ENCODE data around the gene RXRA.

DNA sequence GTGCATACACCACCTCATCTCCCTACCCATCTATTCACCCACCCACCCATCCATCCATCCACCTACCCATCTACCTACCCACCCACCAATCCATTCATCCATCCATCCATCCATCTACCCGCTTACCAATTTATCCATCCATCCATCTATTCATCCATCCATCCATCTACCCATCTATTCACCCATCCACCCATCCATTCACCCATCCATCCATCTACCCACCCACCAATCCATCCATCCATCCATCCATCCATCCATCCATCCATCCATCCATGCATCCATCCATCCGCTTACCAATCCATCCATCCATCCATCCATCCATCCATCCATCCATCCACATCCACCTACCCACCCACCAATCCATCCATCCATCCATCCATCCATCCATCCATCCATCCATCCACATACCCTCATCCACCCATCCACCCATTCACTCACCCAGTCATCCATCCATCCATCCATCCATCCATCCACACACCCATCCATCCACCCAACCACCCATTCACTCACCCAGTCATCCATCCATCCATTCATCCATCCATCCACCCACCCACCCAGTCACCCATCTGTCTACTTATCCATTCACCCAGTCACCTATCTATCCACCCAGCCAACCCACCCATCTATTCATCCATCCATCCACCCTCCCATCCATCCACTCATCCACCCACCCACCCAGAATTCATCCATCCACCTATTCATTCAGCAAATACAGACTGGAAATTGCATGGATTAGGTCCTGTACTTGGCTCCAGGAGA, 125.6 kb downstream of the RXRA start:
- TF ChIP-seq, protein P1, sequence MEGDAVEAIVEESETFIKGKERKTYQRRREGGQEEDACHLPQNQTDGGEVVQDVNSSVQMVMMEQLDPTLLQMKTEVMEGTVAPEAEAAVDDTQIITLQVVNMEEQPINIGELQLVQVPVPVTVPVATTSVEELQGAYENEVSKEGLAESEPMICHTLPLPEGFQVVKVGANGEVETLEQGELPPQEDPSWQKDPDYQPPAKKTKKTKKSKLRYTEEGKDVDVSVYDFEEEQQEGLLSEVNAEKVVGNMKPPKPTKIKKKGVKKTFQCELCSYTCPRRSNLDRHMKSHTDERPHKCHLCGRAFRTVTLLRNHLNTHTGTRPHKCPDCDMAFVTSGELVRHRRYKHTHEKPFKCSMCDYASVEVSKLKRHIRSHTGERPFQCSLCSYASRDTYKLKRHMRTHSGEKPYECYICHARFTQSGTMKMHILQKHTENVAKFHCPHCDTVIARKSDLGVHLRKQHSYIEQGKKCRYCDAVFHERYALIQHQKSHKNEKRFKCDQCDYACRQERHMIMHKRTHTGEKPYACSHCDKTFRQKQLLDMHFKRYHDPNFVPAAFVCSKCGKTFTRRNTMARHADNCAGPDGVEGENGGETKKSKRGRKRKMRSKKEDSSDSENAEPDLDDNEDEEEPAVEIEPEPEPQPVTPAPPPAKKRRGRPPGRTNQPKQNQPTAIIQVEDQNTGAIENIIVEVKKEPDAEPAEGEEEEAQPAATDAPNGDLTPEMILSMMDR (IDR thresholded peaks at IDR 0.05), result no peak
- no peak for TF ChIP-seq EP300 (IDR thresholded peaks at IDR 0.05)
- no peak for TF ChIP-seq POLR2A (IDR thresholded peaks at IDR 0.05)

Measured in tibial nerve (tissue), 4 donors.